NB4 (cell line): Measurements from ENCODE around the gene SLC39A13.

ENCODE experiments used
- CTCF ChIP-seq: IDR thresholded peaks from one replicate; pipeline ENCODE4 v1.5.1; 2012; ENCODE audit warnings: low read depth, low read length
- MYC ChIP-seq: IDR thresholded peaks from 2 replicates; pipeline ENCODE4 v1.6.1; 2011; ENCODE audit warnings: low read depth, low read length
- POLR2A ChIP-seq: IDR thresholded peaks from 2 replicates; pipeline ENCODE4 v1.6.1; 2011; ENCODE audit warnings: mild to moderate bottlenecking; ENCODE audit not compliant: insufficient read length; ENCODE audit errors: extremely low read depth
- TF ChIP-seq, protein P1 (sequence below): IDR thresholded peaks from 2 replicates; pipeline ENCODE4 v1.6.1; 2011; ENCODE audit warnings: low read depth, low read length

- TF ChIP-seq CTCF, result no peak
- TF ChIP-seq POLR2A, result no peak
- TF ChIP-seq, protein P1, sequence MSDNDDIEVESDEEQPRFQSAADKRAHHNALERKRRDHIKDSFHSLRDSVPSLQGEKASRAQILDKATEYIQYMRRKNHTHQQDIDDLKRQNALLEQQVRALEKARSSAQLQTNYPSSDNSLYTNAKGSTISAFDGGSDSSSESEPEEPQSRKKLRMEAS, result no peak
- no peak for TF ChIP-seq MYC
Observed at GRCh38 chr11:47437218-47437745, 28.9 kb downstream of the SLC39A13 start.
